Measurements from ENCODE around the gene LIMCH1.
"Not testable (repeated sequence)": the region's sequence is repeated elsewhere in the genome, so short reads cannot be mapped to it uniquely, and the experiment has no call there.

LIMCH1 gene

GRCh38 chr4:41644288-41644914, 106.4 kb downstream of the LIMCH1 start:
- H3K9me3 Mint-ChIP-seq = no peaks in the 10 kb centered on the region
- no peaks in the 10 kb centered on the region for H3K4me1 Mint-ChIP-seq
- no peak overlapping the region for H3K27ac Mint-ChIP-seq (ENCODE audit: low read depth)
- ATAC-seq (replicated peaks; ENCODE audit: extremely low read depth, poor library complexity, severe bottlenecking) = no peak
- H3K4me3 Mint-ChIP-seq = no peak overlapping the region
- no peak for DNase-seq (ENCODE audit: low spot score in 2 of 2)
- no peaks in the 10 kb centered on the region for H3K36me3 Mint-ChIP-seq (ENCODE audit: insufficient read depth)
- H3K27me3 Mint-ChIP-seq = peaks cover 27% of the 10 kb centered on the region

GRCh38 chr4:41644915-41645295, 106.9 kb downstream of the LIMCH1 start:
- H3K27me3 Mint-ChIP-seq = peaks cover 27% of the 10 kb centered on the region
- H3K4me1 Mint-ChIP-seq = no peaks in the 10 kb centered on the region
- no peaks in the 10 kb centered on the region for H3K36me3 Mint-ChIP-seq (ENCODE audit: insufficient read depth)
- ATAC-seq (replicated peaks; ENCODE audit: extremely low read depth, poor library complexity, severe bottlenecking) (no peak), DNase-seq (ENCODE audit: low spot score in 2 of 2) (no peak)
- H3K9me3 Mint-ChIP-seq = no peaks in the 10 kb centered on the region
- no peak overlapping the region for H3K4me3 Mint-ChIP-seq
- H3K27ac Mint-ChIP-seq (ENCODE audit: low read depth) = no peak overlapping the region

- Mint-ChIP-seq H3K27ac (ENCODE audit: low read depth) (no peak overlapping the region), H3K9me3 (no peaks in the 10 kb centered on the region), H3K4me1 (no peaks in the 10 kb centered on the region), H3K4me3 (no peak overlapping the region), H3K27me3 (peaks cover 27% of the 10 kb centered on the region), H3K36me3 (ENCODE audit: insufficient read depth) (no peaks in the 10 kb centered on the region)
- DNase-seq (ENCODE audit: low spot score in 2 of 2) = no peak
- ATAC-seq (replicated peaks; ENCODE audit: extremely low read depth, poor library complexity, severe bottlenecking) = no peak
Measured at GRCh38 chr4:41645728-41646390, 107.9 kb downstream of the LIMCH1 start.

- Mint-ChIP-seq H3K27me3 (peaks cover 27% of the 10 kb centered on the region), H3K27ac (ENCODE audit: low read depth) (no peak overlapping the region), H3K36me3 (ENCODE audit: insufficient read depth) (no peaks in the 10 kb centered on the region), H3K4me1 (no peaks in the 10 kb centered on the region), H3K9me3 (no peaks in the 10 kb centered on the region), H3K4me3 (no peak overlapping the region)
- DNase-seq (ENCODE audit: low spot score in 2 of 2) (no peak), ATAC-seq (replicated peaks; ENCODE audit: extremely low read depth, poor library complexity, severe bottlenecking) (no peak)
Measured at GRCh38 chr4:41646862-41647261, 108.9 kb downstream of the LIMCH1 start.

- H3K4me3 Mint-ChIP-seq = no peak overlapping the region
- DNase-seq (ENCODE audit: low spot score in 2 of 2) (no peak), ATAC-seq (replicated peaks; ENCODE audit: extremely low read depth, poor library complexity, severe bottlenecking) (no peak)
- no peaks in the 10 kb centered on the region for H3K4me1 Mint-ChIP-seq
- no peak overlapping the region for H3K27ac Mint-ChIP-seq (ENCODE audit: low read depth)
- peaks cover 27% of the 10 kb centered on the region for H3K27me3 Mint-ChIP-seq
- no peaks in the 10 kb centered on the region for H3K9me3 Mint-ChIP-seq
- no peaks in the 10 kb centered on the region for H3K36me3 Mint-ChIP-seq (ENCODE audit: insufficient read depth)
Measured at GRCh38 chr4:41647383-41647782, 109.4 kb downstream of the LIMCH1 start.

- H3K27me3 Mint-ChIP-seq; H3K36me3 Mint-ChIP-seq (ENCODE audit: insufficient read depth); H3K4me3 Mint-ChIP-seq; H3K4me1 Mint-ChIP-seq; ATAC-seq (replicated peaks; ENCODE audit: extremely low read depth, poor library complexity, severe bottlenecking); H3K9me3 Mint-ChIP-seq; DNase-seq (ENCODE audit: low spot score in 2 of 2); H3K27ac Mint-ChIP-seq (ENCODE audit: low read depth): not testable (repeated sequence)
Measured at GRCh38 chr4:41651150-41651549, 113.2 kb downstream of the LIMCH1 start.

- Mint-ChIP-seq H3K27me3 (no peaks in the 10 kb centered on the region), H3K4me1 (no peaks in the 10 kb centered on the region), H3K4me3 (no peak overlapping the region), H3K36me3 (ENCODE audit: insufficient read depth) (no peaks in the 10 kb centered on the region), H3K9me3 (no peaks in the 10 kb centered on the region), H3K27ac (ENCODE audit: low read depth) (no peak overlapping the region)
- ATAC-seq (replicated peaks; ENCODE audit: extremely low read depth, poor library complexity, severe bottlenecking) (no peak), DNase-seq (ENCODE audit: low spot score in 2 of 2) (no peak)
Measured at GRCh38 chr4:41652971-41653370, 115.0 kb downstream of the LIMCH1 start.

- H3K36me3 Mint-ChIP-seq (ENCODE audit: insufficient read depth) = no peaks in the 10 kb centered on the region
- H3K27ac Mint-ChIP-seq (ENCODE audit: low read depth) = no peak overlapping the region
- H3K27me3 Mint-ChIP-seq = no peaks in the 10 kb centered on the region
- ATAC-seq (replicated peaks; ENCODE audit: extremely low read depth, poor library complexity, severe bottlenecking) (no peak), DNase-seq (ENCODE audit: low spot score in 2 of 2) (no peak)
- H3K4me3 Mint-ChIP-seq = no peak overlapping the region
- no peaks in the 10 kb centered on the region for H3K4me1 Mint-ChIP-seq
- H3K9me3 Mint-ChIP-seq = no peaks in the 10 kb centered on the region
Measured at GRCh38 chr4:41653523-41653922, 115.6 kb downstream of the LIMCH1 start.

- no peaks in the 10 kb centered on the region for H3K9me3 Mint-ChIP-seq
- DNase-seq (ENCODE audit: low spot score in 2 of 2) (no peak), ATAC-seq (replicated peaks; ENCODE audit: extremely low read depth, poor library complexity, severe bottlenecking) (no peak)
- H3K4me3 Mint-ChIP-seq = no peak overlapping the region
- H3K27me3 Mint-ChIP-seq = no peaks in the 10 kb centered on the region
- H3K36me3 Mint-ChIP-seq (ENCODE audit: insufficient read depth) = no peaks in the 10 kb centered on the region
- H3K4me1 Mint-ChIP-seq = no peaks in the 10 kb centered on the region
- no peak overlapping the region for H3K27ac Mint-ChIP-seq (ENCODE audit: low read depth)
Measured at GRCh38 chr4:41655177-41655576, 117.2 kb downstream of the LIMCH1 start.

- no peaks in the 10 kb centered on the region for H3K27me3 Mint-ChIP-seq
- ATAC-seq (replicated peaks; ENCODE audit: extremely low read depth, poor library complexity, severe bottlenecking) (no peak), DNase-seq (ENCODE audit: low spot score in 2 of 2) (no peak)
- no peaks in the 10 kb centered on the region for H3K36me3 Mint-ChIP-seq (ENCODE audit: insufficient read depth)
- no peaks in the 10 kb centered on the region for H3K9me3 Mint-ChIP-seq
- no peak overlapping the region for H3K4me3 Mint-ChIP-seq
- no peak overlapping the region for H3K27ac Mint-ChIP-seq (ENCODE audit: low read depth)
- no peaks in the 10 kb centered on the region for H3K4me1 Mint-ChIP-seq
Measured at GRCh38 chr4:41656106-41656505, 118.1 kb downstream of the LIMCH1 start.

- H3K27ac Mint-ChIP-seq (ENCODE audit: low read depth) = no peak overlapping the region
- no peaks in the 10 kb centered on the region for H3K9me3 Mint-ChIP-seq
- no peaks in the 10 kb centered on the region for H3K27me3 Mint-ChIP-seq
- ATAC-seq (replicated peaks; ENCODE audit: extremely low read depth, poor library complexity, severe bottlenecking) (no peak), DNase-seq (ENCODE audit: low spot score in 2 of 2) (no peak)
- H3K4me1 Mint-ChIP-seq = no peaks in the 10 kb centered on the region
- no peak overlapping the region for H3K4me3 Mint-ChIP-seq
- H3K36me3 Mint-ChIP-seq (ENCODE audit: insufficient read depth) = no peaks in the 10 kb centered on the region
Measured at GRCh38 chr4:41656572-41657520, 118.9 kb downstream of the LIMCH1 start.

- Mint-ChIP-seq H3K4me1 (no peaks in the 10 kb centered on the region), H3K9me3 (no peaks in the 10 kb centered on the region), H3K27me3 (peaks cover 3% of the 10 kb centered on the region), H3K4me3 (no peak overlapping the region), H3K27ac (ENCODE audit: low read depth) (no peak overlapping the region), H3K36me3 (ENCODE audit: insufficient read depth) (no peaks in the 10 kb centered on the region)
- ATAC-seq (replicated peaks; ENCODE audit: extremely low read depth, poor library complexity, severe bottlenecking) (no peak), DNase-seq (ENCODE audit: low spot score in 2 of 2) (no peak)
Measured at GRCh38 chr4:41657561-41657960, 119.6 kb downstream of the LIMCH1 start.

GRCh38 chr4:41658163-41658562, 120.2 kb downstream of the LIMCH1 start:
- DNase-seq (ENCODE audit: low spot score in 2 of 2) (no peak), ATAC-seq (replicated peaks; ENCODE audit: extremely low read depth, poor library complexity, severe bottlenecking) (no peak)
- Mint-ChIP-seq H3K4me3 (no peak overlapping the region), H3K36me3 (ENCODE audit: insufficient read depth) (no peaks in the 10 kb centered on the region), H3K9me3 (no peaks in the 10 kb centered on the region), H3K4me1 (no peaks in the 10 kb centered on the region), H3K27ac (ENCODE audit: low read depth) (no peak overlapping the region), H3K27me3 (peaks cover 9% of the 10 kb centered on the region)

All from central memory CD8-positive, alpha-beta T cell (primary cell).